GM19452 (cell line): Measurements from ENCODE around the gene SESN3.
"Not testable (repeated sequence)": the region's sequence is repeated elsewhere in the genome, so short reads cannot be mapped to it uniquely, and the experiment has no call there.

ENCODE experiments used
- ATAC-seq: cut with Tn5 transposase; IDR thresholded peaks from one replicate; pipeline ENCODE4 v1.9.1; 2021; ENCODE audit not compliant: unreplicated experiment

The SESN3 gene

GRCh38 chr11:95227060-95227459 is 3.9 kb downstream of the SESN3 start:
- not testable (repeated sequence) for ATAC-seq

GRCh38 chr11:95222817-95223216 is 8.2 kb downstream of the SESN3 start:
- no peak for ATAC-seq

DNA sequence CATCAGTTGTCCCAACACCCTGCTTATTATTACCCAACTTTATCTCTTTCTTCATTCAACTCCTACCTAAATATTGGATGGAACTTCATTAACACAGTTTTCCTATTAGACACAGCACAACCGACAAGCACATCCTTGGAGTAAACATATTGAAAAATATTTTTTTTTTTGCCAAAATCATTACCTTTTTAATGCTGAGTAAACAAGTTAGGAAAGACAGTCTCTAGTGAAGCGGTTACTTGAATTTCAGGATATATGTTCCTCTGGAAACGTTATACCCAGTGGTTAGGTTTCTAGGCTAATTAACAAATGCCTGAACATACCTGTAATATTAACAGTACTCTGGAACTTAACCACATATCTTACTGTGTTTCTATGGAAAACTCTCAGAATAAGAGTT is 11.4 kb downstream of the SESN3 start:
- ATAC-seq = no peak

GRCh38 chr11:95218149-95218548 is 12.9 kb downstream of the SESN3 start:
- no peak for ATAC-seq

DNA sequence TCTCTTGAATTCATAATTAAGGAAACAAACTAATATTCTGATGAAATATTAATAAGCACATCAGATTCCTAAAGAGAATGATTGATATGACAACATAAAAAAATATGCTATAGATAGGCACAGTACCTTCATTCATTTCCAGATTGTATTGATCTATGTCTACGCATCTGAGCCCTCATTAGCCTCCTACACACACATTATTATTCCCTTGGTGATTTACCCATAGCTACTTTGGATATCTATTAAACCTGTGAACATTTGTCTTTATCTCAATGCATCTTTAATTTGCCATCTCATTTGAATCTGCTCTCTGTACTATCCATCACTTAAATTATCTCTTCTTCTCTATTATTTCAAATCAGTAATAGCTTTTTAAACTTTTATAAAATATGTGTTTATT is 18.4 kb downstream of the SESN3 start:
- ATAC-seq = no peak

DNA sequence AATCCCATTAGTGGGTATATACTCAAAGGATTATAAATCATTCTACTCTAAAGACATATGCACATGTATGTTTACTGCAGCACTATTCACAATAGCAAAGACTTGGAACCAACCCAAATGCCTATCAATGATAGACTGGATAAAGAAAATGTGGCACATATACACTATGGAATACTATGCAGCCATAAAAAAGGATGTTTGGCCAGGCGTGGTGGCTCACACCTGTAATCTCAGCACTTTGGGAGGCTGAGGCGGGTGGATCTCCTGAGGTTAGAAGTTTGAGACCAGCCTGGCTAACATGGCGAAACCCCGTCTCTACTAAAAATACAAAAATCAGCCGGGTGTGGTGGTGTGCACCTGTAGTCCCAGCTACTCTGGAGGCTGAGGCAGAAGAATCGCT is 21.5 kb downstream of the SESN3 start:
- not testable (repeated sequence) for ATAC-seq

GRCh38 chr11:95200781-95201457 is 30.1 kb downstream of the SESN3 start:
- ATAC-seq = no peak

DNA sequence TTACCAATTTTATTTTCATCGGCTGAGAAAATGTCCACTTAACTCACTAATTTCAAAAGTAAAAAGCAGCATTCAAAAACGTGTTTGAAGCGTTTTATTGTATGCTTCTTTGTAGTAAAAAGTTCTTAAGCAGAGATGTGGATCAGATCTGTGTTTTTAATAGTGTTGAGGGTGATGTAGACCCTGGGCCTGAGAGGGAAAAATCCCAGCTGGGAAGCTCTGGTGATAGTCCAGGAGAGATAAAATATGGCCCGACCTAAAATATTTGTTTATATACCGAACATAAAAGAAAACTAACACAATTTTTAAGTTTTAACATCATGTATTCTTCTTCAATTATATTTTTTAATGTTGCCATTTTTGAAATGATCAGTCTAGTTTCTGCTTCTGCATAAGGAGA is 35.2 kb downstream of the SESN3 start:
- ATAC-seq = no peak

DNA sequence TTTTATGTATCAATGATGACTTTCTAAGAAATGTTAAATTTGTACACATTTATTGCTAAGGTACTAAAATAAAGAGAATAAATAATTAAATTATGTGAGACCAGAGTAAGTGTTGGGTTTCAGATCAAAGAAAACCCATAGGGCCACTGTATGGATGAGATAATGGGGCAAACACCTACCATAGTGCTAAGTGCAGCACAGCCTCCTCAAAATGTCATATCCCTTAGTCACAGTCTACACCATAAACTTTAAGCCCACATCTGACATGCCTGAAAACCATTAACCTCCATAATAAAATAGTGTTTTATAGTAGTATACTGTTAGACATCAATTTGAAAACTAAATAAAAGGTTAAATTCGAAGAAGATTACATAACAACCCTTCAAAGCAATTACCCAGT is 37.5 kb downstream of the SESN3 start:
- no peak for ATAC-seq

DNA sequence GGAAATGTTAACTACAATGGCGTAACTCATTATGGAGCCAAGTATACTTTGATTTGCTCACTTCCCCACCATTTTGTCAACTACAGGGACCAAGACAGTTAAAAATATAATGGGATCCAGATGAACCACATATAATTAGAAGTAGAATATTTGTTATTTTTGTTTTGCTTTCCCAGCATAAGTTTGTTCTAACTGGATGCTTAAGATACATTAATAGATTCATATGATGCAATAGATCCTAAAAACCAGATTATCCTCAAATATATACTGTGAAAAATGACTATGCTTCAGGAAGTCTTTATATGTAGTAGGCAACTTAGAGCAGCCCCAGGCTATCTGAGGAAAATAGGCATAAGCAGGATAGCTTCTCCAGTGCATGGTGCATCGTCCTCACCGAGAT is 38.3 kb downstream of the SESN3 start:
- no peak for ATAC-seq

- no peak for ATAC-seq
Measured at GRCh38 chr11:95187723-95188122, 43.3 kb downstream of the SESN3 start.

- ATAC-seq = no peak
Measured at GRCh38 chr11:95182397-95182796, 48.6 kb downstream of the SESN3 start.

DNA sequence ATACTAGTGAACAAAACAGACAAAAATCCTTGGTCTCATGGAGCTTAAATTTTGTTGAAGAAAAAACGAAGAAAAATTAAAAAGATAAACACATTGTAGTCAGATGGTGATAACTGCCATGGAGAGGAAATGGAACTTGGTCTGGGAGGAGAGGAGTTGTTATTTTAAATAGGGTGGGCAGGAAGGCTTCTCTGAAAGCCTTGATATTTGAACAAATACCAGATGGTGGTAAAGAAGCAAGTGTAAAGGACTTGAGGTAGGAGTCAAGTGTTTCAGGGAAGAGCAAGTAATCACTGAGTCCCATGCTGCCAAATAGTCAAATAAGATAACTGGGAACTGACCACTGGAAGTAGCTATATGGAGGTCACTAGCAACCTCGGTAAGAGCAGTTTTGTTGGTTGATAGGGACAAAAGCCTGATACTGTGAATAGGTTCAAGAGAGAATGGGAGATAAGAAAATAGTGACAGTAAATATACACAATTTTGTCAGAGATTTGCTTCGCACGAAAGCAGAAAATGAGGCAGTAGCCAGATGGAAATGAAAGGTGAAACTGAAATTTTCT is 55.1 kb downstream of the SESN3 start:
- no peak for ATAC-seq

DNA sequence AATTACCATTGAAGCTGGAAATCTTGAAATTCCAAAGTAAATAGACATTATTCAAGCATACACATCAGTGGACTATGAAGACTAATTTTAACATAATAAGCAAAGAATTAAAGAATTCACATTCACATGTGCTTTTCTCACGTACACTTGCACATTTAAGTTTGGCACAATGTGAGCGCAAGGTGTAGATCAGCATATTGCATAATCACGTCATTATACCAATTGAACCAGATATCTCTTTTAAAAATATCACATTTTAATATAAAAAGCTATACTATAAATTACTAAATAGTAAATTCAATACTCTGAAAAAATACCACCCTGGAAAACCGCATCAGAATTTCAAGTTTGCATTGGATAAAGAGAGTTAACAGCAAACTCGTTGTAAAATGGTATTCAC is 60.7 kb downstream of the SESN3 start:
- ATAC-seq = no peak

DNA sequence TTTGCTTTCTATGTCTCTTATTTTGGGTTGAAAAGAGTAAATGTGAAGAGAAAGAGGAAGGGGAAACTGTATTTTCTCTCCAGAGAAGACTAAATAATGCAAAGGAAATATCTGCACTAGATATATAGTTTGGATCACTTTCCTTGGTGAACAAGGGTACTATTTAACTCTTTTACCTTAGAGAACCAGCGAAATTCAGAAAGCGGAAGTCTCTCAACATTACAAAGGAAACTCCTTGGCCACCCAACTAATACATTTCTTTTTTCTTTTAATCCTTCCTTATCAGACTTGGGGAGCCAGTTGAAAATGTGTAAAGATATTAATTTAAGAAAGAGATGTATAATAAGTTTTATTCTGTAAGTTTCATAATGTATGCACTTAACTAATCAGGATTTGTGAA is 64.2 kb downstream of the SESN3 start:
- ATAC-seq = no peak

DNA sequence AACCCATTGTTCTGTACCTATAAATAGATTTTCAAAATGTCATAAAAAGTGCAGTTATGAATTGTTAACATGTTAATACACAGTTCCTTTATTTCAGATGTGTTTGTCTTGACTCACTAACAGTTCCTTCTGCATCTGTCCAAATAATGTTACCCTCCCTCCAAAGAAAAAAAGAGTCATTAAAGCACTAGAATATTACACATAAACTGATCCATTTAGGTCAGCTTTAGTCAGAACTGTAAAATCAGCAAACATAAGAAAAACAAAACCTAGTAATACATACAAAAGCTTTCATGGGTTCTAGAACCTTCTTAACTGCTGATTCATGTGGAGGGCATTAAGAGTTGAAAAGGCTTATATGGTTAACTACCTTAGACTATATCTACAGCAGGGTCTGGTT is 65.4 kb downstream of the SESN3 start:
- ATAC-seq = no peak

GRCh38 chr11:95163106-95163505 is 67.9 kb downstream of the SESN3 start:
- ATAC-seq = no peak

- no peak for ATAC-seq
Measured at GRCh38 chr11:95161248-95161647, 69.8 kb downstream of the SESN3 start.

GRCh38 chr11:95157824-95158223 is 73.2 kb downstream of the SESN3 start:
- ATAC-seq = no peak

DNA sequence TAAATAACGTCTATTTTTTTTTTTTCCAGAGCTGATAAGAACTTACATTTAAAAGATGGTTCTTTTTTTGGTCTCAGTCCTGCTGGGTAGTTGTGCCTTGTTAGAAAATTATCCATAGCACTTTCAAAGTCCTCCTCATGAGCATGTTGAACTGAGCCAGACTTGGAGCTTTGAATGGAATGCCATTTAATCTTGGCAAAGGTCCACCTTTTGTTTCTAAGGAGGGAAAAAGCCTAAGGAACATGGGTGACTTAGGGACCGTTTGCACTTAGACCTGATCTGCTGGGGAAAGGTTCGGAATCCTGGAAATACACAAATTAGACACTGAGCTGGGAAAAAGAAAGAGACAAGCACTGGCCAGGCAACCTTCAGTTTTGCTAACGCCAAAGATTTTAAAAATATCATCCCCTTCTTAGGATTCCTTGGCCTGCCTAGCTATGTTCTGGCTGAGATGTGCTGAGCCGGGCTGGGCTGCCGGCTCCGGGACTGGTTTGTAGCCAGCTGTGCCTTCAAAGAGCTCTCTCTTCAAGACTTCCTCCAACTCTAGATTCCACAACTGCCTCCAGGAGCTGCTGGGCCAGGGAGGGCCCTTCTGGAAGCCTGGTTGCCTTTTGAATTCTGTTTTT is 74.0 kb downstream of the SESN3 start:
- ATAC-seq = no peak

DNA sequence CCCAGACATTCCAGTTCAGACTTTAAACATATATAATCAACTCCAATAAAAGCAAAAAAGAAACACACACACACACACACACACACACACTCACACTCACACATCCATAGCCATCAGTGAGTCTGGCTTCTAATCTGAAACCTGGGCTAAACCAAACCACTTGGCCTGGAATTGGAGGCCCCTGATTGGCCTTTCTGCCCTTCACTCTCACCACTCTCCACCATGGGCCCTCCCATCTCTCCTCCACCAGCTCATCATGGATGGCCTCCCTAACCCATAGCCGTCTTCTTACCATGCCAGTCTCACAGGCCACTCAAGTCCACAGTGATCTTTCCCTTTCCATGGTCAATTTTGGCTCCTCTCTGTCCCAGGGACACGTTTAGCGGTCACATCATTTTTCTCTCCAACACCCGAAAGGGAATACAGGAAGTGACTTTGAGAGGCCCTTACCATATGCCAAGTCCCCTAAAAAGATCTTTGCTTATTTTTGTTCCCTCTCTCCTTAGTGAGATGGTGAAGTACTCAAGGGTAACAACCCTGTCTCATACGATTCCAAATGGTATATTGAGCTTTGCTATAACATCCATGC is 74.8 kb downstream of the SESN3 start:
- ATAC-seq = no peak

DNA sequence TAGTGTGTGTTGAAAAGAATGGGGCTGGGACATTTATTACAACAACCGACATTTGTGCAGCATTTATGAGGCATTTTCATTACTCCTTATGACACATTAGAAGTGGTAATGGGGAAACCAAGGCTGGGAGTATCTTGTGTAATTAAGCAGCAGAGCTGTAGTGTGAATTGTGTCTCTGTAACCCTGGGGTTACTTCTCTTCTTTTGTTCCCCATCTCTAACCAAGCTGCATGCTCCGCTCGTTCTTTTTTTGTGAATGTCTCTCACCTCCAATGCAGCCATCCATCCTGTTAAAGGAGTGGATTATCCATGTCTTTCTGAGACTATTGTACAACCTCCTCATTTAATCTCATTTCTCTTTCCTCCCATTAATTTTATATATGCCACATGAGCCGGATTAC is 75.6 kb downstream of the SESN3 start:
- ATAC-seq = no peak
